Stomach smooth muscle (tissue), 2 donors: ENCODE results near the gene CASZ1.
A peak's percentile ranks its signal among the peaks of the same experiment; 100 is the strongest.

ENCODE experiments used
- H3K27ac ChIP-seq: one replicate; pipeline ENCODE4 v1.7.0; 2013; ENCODE audit warnings: mild to moderate bottlenecking, low read length, inconsistent platforms
- H3K27me3 ChIP-seq, 2 donors: one replicate each; pipeline ENCODE4 v1.7.0; 2013; ENCODE audit warnings: low read length in 2 of 2; ENCODE audit not compliant: insufficient read depth in 2 of 2, control insufficient read depth in 1 of 2
- H3K36me3 ChIP-seq, 2 donors: one replicate each; pipeline ENCODE4 v1.7.0; 2013; ENCODE audit warnings: low read length in 2 of 2; ENCODE audit not compliant: control insufficient read depth in 2 of 2, insufficient read depth in 2 of 2
- H3K4me1 ChIP-seq: one replicate; pipeline ENCODE4 v1.7.0; 2013; ENCODE audit warnings: low read length; ENCODE audit not compliant: control insufficient read depth, insufficient read depth
- H3K4me3 ChIP-seq, 2 donors: one replicate each; pipeline ENCODE4 v1.7.0; 2013; ENCODE audit warnings: low read length in 2 of 2
- H3K9ac ChIP-seq, 2 donors: one replicate each; pipeline ENCODE4 v1.7.0; 2013; ENCODE audit warnings: low read length in 2 of 2, mild to moderate bottlenecking in 1 of 2
- H3K9me3 ChIP-seq, 2 donors: one replicate each; pipeline ENCODE4 v1.7.0; 2013; ENCODE audit warnings: low read length in 2 of 2; ENCODE audit not compliant: control insufficient read depth in 2 of 2
- donor health status: healthy.
- donor health status: Pancreatic carcinoma.

The CASZ1 gene

GRCh38 chr1:10759413-10760200, 36.8 kb downstream of the CASZ1 start:
- no peaks in the 10 kb centered on the region for H3K9me3 ChIP-seq
- peaks cover 44% of the 10 kb centered on the region for H3K4me1 ChIP-seq
- H3K9ac ChIP-seq: no peak overlapping the region
- peaks cover 13 to 17% of the 10 kb centered on the region in 2 donors for H3K36me3 ChIP-seq
- H3K27ac ChIP-seq: no peak overlapping the region
- H3K4me3 ChIP-seq: no peak overlapping the region
- H3K27me3 ChIP-seq: no peaks in the 10 kb centered on the region

GRCh38 chr1:10756842-10757241, 39.6 kb downstream of the CASZ1 start:
- H3K4me1 ChIP-seq: peaks cover 45% of the 10 kb centered on the region
- H3K27ac ChIP-seq: no peak overlapping the region
- H3K9ac ChIP-seq: peak overlapping the region in 1 of 2 donors; percentile 5

DNA sequence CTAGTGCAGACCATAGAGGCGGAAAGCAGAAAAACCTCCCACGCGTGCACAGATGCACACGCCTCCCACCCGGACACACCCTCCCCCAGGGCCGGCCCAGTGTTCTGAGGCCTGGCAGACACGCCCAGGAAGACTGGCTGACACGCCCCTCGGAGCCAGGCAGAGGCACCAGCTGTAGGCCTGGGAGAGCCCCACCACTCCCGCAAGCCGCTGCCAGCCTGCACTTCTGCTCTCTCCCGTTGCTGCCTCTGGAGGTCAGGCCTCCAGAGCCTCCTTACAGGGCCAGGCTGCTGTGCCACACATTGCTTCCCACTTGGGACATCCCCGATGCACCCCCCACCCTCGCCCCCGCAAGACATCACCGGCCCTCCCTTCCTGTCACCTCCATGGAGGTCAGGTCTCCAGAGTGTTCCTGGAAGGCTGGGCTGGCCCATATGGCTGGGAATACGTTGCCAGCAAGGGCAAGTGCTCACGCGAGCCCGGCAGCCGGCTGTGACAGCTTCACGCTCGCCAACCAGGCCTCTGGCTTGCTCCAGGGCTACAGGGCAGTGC, 40.4 kb downstream of the CASZ1 start:
- Histone ChIP-seq H3K9ac (no peak overlapping the region), H3K4me3 (no peak overlapping the region), H3K4me1 (peaks cover 38% of the 10 kb centered on the region), H3K9me3 (no peaks in the 10 kb centered on the region), H3K27me3 (no peaks in the 10 kb centered on the region), H3K36me3 (peaks cover 13 to 17% of the 10 kb centered on the region in 2 donors), H3K27ac (no peak overlapping the region)

More at GRCh38 chr1:10756842-10757241, 39.6 kb downstream of the CASZ1 start:
- H3K9me3 ChIP-seq: no peaks in the 10 kb centered on the region
- peaks cover 13 to 17% of the 10 kb centered on the region in 2 donors for H3K36me3 ChIP-seq
- H3K27me3 ChIP-seq: no peaks in the 10 kb centered on the region
- H3K4me3 ChIP-seq: no peak overlapping the region

DNA sequence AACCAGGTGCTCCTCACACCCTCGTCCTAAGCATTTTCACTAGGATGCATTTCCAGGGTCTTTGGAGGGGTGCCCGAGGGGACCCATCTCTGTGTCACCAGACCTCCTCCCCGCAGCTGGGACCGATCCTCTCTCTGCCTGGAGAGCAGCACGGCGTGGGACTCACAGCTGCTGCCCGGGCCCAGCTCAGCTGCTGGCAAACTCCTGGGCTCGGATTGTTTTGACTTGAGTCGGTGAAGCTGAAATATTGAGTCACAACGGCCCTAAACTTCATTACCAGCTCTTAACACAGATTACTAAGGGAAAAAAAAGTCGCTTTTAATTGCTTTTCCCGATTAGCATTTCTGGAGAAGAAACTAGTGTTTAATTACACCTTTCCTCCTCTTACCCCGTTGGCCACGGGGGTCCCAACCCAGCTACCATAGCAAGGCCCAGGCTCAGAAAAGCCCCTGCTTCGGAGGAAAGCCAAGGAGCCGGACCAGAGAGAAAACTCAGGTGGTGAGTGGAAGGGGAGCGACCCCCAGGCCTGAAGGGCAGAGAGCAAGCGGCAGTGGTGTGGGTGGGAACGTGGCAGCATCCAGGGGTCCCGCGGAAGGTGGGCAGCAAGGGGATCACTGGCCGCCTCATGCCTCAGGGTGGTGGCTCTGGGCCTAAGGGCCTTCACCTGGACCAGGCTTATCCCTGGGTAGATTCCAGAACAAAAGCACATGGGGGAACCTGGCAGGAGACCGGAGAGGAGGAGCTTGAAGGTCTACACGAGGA, 41.7 kb downstream of the CASZ1 start:
- no peak overlapping the region for H3K9ac ChIP-seq

GRCh38 chr1:10753299-10753698, 43.1 kb downstream of the CASZ1 start:
- Histone ChIP-seq H3K9me3 (no peaks in the 10 kb centered on the region), H3K4me3 (no peak overlapping the region), H3K36me3 (no peaks in the 10 kb centered on the region), H3K27me3 (no peaks in the 10 kb centered on the region), H3K27ac (no peak overlapping the region), H3K9ac (no peak overlapping the region), H3K4me1 (peaks cover 33% of the 10 kb centered on the region)

More for the DNA sequence above, 41.7 kb downstream of the CASZ1 start:
- no peak overlapping the region for H3K27ac ChIP-seq
- no peaks in the 10 kb centered on the region for H3K27me3 ChIP-seq
- H3K4me1 ChIP-seq: peaks cover 33% of the 10 kb centered on the region
- peaks cover 6 to 7% of the 10 kb centered on the region in 2 donors for H3K36me3 ChIP-seq
- H3K4me3 ChIP-seq: no peak overlapping the region
- H3K9me3 ChIP-seq: no peaks in the 10 kb centered on the region

DNA sequence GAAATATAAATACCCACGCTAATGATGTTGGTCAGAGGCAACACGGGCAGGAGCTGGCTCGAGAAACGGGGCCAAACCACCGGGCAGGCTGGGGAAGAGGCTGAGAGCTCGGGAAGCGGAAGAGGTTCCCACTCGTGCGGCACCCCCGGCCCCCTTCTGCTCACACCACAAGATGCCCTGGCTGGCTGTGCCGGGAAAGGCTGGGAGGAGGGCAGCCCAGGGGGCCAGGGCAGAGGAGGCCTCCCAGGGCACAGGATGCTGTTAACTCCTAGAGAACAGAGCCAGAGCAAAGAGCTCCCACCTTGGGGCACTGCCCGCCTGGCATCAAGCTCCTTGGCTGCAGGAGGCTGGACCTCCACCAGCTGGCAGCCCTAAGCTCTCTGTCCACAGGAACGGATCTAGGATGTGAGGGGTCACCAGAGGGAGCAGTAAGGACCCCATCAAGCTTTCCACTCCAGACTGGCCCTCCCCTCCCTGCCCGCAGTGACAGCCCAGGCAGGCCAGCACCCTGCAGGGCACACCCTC, 44.8 kb downstream of the CASZ1 start:
- Histone ChIP-seq H3K9ac (no peak overlapping the region), H3K27ac (no peak overlapping the region), H3K27me3 (no peaks in the 10 kb centered on the region), H3K36me3 (no peaks in the 10 kb centered on the region), H3K9me3 (no peaks in the 10 kb centered on the region), H3K4me1 (peaks cover 22% of the 10 kb centered on the region), H3K4me3 (no peak overlapping the region)

GRCh38 chr1:10751160-10751559, 45.3 kb downstream of the CASZ1 start:
- no peaks in the 10 kb centered on the region for H3K27me3 ChIP-seq
- no peak overlapping the region for H3K27ac ChIP-seq
- no peaks in the 10 kb centered on the region for H3K9me3 ChIP-seq
- no peak overlapping the region for H3K9ac ChIP-seq
- H3K4me3 ChIP-seq: no peak overlapping the region
- no peaks in the 10 kb centered on the region for H3K36me3 ChIP-seq
- H3K4me1 ChIP-seq: peaks cover 17% of the 10 kb centered on the region

DNA sequence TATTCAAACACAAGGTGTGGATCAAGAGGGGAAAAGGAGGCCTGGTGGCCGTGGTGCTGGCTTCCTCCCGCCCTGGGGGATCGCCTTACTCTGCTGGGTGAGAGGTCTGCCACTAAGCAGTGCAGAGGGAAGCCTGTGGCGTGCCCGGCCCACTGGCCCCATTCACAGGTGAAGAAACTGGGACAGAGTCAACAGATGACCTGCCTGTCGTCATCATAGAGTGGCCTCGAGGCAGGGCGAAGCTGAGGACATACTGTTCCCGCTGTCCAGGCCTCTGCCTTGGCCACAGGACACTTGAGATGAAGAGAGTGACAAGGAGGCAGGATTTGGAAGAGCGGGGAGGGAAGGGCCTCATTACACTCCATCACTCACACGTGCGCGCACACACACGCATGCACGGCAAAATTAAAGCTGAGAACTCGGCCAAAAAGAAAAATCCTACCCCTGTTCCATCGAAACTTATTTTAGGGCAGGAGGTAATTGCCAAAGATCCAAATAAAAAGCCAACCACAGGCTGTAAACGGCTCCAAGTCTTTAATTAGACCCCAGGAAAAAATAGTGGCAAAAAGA, 50.5 kb downstream of the CASZ1 start:
- no peak overlapping the region for H3K4me3 ChIP-seq
- H3K9me3 ChIP-seq: no peaks in the 10 kb centered on the region
- peaks cover 0 to 2% of the 10 kb centered on the region in 2 donors for H3K36me3 ChIP-seq
- H3K4me1 ChIP-seq: no peaks in the 10 kb centered on the region
- no peak overlapping the region for H3K27ac ChIP-seq
- no peak overlapping the region for H3K9ac ChIP-seq
- no peaks in the 10 kb centered on the region for H3K27me3 ChIP-seq

DNA sequence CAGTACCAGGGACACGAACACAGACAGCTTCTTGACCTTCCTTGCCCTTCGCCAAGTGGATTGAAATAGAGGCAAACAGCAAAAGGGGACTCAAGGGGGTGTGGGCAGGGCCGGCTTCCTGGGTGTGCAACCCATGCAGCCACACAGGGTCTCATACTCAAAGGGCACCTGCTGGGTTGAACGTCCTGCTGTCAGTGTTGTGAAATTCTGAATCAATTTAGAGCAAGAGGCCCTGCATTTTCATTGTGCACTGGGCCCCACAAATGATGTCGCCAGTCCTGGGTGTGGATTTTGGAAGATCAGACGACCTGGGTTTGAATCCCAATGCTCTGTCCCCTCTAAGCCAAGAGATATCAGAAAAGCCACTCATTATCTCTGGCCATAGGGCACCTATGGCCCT, 51.1 kb downstream of the CASZ1 start:
- Histone ChIP-seq H3K9ac (no peak overlapping the region), H3K36me3 (peaks cover 0 to 2% of the 10 kb centered on the region in 2 donors), H3K4me3 (no peak overlapping the region), H3K27me3 (no peaks in the 10 kb centered on the region), H3K27ac (peak overlapping the region; percentile 18), H3K9me3 (no peaks in the 10 kb centered on the region), H3K4me1 (no peaks in the 10 kb centered on the region)

- H3K27me3 ChIP-seq: no peaks in the 10 kb centered on the region
- H3K4me1 ChIP-seq: no peaks in the 10 kb centered on the region
- no peaks in the 10 kb centered on the region for H3K9me3 ChIP-seq
- H3K27ac ChIP-seq: no peak overlapping the region
- H3K4me3 ChIP-seq: no peak overlapping the region
- no peak overlapping the region for H3K9ac ChIP-seq
- H3K36me3 ChIP-seq: peaks cover 0 to 2% of the 10 kb centered on the region in 2 donors
These were observed 51.7 kb downstream of the CASZ1 start for GRCh38 chr1:10744654-10745238.
